OCI-LY3 (cell line): ENCODE measurements around the gene EMC9.

Source experiments
- EZH2phosphoT487 ChIP-seq: fragments of 200-600 bp; shearing (Covaris generic); IDR thresholded peaks from 2 replicates; pipeline ENCODE4 v1.6.1; 2018; ENCODE audit warnings: antibody characterized with exemption, mixed run types, low read depth
- TF ChIP-seq, protein P1 (sequence below): fragments of 200-600, 300-600 bp; sonication (generic); IDR thresholded peaks from 2 replicates; pipeline ENCODE4 v1.5.1; 2014; ENCODE audit warnings: antibody characterized with exemption, low read length, low read depth

DNA sequence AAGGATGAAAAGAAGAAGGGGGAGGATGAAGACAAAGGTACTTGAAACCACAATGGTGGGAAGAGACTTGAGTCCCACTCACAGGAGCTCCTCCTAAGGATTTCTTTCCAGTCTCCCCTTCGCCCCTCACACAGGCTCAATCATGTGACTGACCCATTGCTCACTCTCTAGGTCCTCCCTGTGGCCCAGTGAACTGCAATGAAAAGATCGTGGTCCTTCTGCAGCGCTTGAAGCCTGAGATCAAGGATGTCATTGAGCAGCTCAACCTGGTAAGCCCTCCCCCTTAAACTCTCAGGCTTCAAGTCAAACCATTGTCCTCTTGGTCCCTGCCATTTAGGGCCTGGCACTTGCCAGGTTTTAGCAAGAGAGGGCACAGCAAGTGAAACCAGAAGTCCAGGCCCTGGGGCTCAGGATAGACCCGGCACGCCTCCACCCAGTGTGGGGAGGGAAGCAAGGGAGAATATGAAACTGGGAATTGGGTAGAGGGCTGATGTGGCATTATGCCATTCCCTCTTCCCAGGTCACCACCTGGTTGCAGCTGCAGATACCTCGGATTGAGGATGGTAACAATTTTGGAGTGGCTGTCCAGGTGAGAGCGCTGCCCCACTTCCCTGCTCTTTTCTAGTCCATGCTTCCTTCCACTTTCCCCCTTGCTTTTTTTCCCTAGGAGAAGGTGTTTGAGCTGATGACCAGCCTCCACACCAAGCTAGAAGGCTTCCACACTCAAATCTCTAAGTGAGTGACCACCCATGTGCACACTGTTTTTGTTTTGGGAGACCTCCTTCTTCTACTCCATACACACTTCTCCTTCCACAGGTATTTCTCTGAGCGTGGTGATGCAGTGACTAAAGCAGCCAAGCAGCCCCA lies 3.6 kb downstream of the EMC9 start:
- TF ChIP-seq, protein P1, sequence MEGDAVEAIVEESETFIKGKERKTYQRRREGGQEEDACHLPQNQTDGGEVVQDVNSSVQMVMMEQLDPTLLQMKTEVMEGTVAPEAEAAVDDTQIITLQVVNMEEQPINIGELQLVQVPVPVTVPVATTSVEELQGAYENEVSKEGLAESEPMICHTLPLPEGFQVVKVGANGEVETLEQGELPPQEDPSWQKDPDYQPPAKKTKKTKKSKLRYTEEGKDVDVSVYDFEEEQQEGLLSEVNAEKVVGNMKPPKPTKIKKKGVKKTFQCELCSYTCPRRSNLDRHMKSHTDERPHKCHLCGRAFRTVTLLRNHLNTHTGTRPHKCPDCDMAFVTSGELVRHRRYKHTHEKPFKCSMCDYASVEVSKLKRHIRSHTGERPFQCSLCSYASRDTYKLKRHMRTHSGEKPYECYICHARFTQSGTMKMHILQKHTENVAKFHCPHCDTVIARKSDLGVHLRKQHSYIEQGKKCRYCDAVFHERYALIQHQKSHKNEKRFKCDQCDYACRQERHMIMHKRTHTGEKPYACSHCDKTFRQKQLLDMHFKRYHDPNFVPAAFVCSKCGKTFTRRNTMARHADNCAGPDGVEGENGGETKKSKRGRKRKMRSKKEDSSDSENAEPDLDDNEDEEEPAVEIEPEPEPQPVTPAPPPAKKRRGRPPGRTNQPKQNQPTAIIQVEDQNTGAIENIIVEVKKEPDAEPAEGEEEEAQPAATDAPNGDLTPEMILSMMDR = no peak
- no peak for TF ChIP-seq EZH2phosphoT487
